Esophagus muscularis mucosa (tissue), 4 donors: Measurements from ENCODE around the gene NSD1. TPM values are rescaled to one million over a fixed set of nuclear protein-coding genes. Genes with fewer than 3 reads are reported as not detected.

Experiments
- DNase-seq: peaks from one replicate; pipeline ENCODE4 v3.0.0-alpha.2; 2017; ENCODE audit errors: extremely low spot score
- H3K27ac ChIP-seq, 4 donors: fragments of 200-600 bp; sonication (generic); replicated peaks in 1 of 4; 1 replicate in 3 of 4; 2 replicates in 1 of 4; pipeline ENCODE4 v1.5.1; 2016 to 2019; ENCODE audit warnings: mild to moderate bottlenecking in 1 of 4
- H3K27me3 ChIP-seq, 4 donors: fragments of 200-600 bp; sonication (generic); one replicate each; pipeline versions ENCODE4 v1.5.1 to v1.6.0; 2016 to 2019
- H3K36me3 ChIP-seq, 4 donors: fragments of 200-600 bp; sonication (generic); one replicate each; pipeline ENCODE4 v1.5.1; 2016 to 2019
- H3K4me1 ChIP-seq, 4 donors: fragments of 200-600 bp; sonication (generic); one replicate each; pipeline ENCODE4 v1.5.1; 2016 to 2019
- H3K4me3 ChIP-seq, 4 donors: fragments of 200-600 bp; sonication (generic); 1 replicate in 2 of 4; 2 replicates in 2 of 4; pipeline ENCODE4 v1.5.1; 2016 to 2019; ENCODE audit warnings: mild to moderate bottlenecking in 4 of 4, moderate library complexity in 1 of 4
- H3K9me3 ChIP-seq, 4 donors: fragments of 200-600 bp; sonication (generic); 1 replicate in 3 of 4; 2 replicates in 1 of 4; pipeline ENCODE4 v1.5.1; 2016 to 2019
- EP300 ChIP-seq: sonication (generic); formaldehyde crosslinking; IDR thresholded peaks from one replicate; pipeline ENCODE4 v1.6.1; 2017; ENCODE audit warnings: antibody characterized with exemption
- POLR2A ChIP-seq: fragments of 450-650 bp; IDR thresholded peaks from one replicate; pipeline ENCODE4 v1.6.1; 2017; ENCODE audit warnings: antibody characterized with exemption, moderate library complexity, mild to moderate bottlenecking, low read depth
- POLR2AphosphoS5 ChIP-seq, 2 donors: sonication (generic); formaldehyde crosslinking; IDR thresholded peaks; one replicate each; pipeline ENCODE4 v1.6.1; 2017; ENCODE audit warnings: antibody characterized with exemption in 2 of 2
- WGBS: methylation state at CpG from one replicate; pipeline ENCODE4 v1.1.5; 2018; 5-methylcytosine and 5-hydroxymethylcytosine counted together
- intact Hi-C: fragments of 100-400 bp; cut with DNase I; formaldehyde crosslinking; loops from one replicate; pipeline ENCODE4 v1.15.1; 2023
- total RNA-seq, 4 donors: library from RNA; depleted of rRNA; stranded (reverse); fragments of >200 nt; gene quantifications; one replicate each; pipeline versions ENCODE4 v1.1.0 to v1.2.1, GENCODE V29; 2016
- TF ChIP-seq, protein P1 (sequence below), 3 experiments: fragments of 200-600 bp in 2 of 3; fragments of 450-650 bp in 1 of 3; sonication (generic) in 2 of 3; IDR thresholded peaks; one replicate each; pipeline ENCODE4 v1.5.1; 2017 to 2019; ENCODE audit warnings: antibody characterized with exemption in 3 of 3, mild to moderate bottlenecking in 2 of 3, moderate library complexity in 1 of 3

The NSD1 gene
- total RNA-seq, 4 donors from 2014 or later = 35.1 to 47.9 (median 43.7) TPM

DNA sequence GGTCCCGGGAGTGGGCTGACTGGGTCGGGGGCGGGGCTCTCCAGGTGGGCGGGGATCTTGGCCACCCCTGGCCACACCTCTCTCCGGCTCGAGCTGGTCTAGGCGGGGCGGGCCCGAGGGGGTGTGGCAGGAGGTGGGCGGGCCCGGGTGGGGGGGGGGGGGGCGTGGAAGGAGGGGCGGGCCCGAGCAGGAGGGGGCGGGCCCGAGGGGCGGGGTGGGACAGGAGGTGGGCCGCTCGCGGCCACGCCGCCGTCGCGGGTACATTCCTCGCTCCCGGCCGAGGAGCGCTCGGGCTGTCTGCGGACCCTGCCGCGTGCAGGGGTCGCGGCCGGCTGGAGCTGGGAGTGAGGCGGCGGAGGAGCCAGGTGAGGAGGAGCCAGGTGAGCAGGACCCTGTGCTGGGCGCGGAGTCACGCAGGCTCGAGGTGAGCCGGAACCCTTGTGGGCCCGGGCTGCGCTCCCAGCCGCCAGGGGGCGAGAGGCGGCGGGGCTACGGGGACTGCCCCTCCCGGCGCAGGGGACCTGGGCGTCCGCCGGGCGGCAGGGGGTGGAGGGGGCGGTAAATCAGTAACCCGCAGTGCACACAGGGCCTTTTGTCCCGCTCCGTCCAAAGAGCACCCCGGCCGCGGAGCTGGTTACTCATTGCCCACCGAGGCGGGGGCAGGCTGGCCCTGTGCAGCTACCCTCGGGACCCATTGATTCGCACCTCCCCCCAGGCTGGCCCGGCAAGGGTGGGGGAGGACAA, 46.7 kb upstream of the NSD1 start, which contains the start of gene FGFR4:
Gene FGFR4 (plus strand): TSS at position 262 of the 744 bp plus-strand sequence. CDS start 2,688 bp downstream, outside the sequence.
- Histone ChIP-seq H3K9me3 (no peaks in the 10 kb centered on the region), H3K27me3 (peaks cover 0 to 80% (median 11%) of the 10 kb centered on the region in 4 donors), H3K4me3 (peak within 1 kb of the TSS; percentile 47 to 60 (median 50)), H3K4me1 (peaks cover 14 to 33% (median 27%) of the 10 kb centered on the region in 4 donors), H3K36me3 (no peaks in the 10 kb centered on the region), H3K27ac (no peak within 1 kb of the TSS)
- TF ChIP-seq, protein P1, sequence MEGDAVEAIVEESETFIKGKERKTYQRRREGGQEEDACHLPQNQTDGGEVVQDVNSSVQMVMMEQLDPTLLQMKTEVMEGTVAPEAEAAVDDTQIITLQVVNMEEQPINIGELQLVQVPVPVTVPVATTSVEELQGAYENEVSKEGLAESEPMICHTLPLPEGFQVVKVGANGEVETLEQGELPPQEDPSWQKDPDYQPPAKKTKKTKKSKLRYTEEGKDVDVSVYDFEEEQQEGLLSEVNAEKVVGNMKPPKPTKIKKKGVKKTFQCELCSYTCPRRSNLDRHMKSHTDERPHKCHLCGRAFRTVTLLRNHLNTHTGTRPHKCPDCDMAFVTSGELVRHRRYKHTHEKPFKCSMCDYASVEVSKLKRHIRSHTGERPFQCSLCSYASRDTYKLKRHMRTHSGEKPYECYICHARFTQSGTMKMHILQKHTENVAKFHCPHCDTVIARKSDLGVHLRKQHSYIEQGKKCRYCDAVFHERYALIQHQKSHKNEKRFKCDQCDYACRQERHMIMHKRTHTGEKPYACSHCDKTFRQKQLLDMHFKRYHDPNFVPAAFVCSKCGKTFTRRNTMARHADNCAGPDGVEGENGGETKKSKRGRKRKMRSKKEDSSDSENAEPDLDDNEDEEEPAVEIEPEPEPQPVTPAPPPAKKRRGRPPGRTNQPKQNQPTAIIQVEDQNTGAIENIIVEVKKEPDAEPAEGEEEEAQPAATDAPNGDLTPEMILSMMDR (IDR thresholded peaks at IDR 0.05) = peak in 2 of 3 experiments; percentile 41 to 65
- TF ChIP-seq EP300 = no peak
- no peak for TF ChIP-seq POLR2A
- 3% methylated on average over 14 of the region's 68 CpGs for WGBS
- DNase-seq = no peak
- intact Hi-C loops = no loop called here

DNA sequence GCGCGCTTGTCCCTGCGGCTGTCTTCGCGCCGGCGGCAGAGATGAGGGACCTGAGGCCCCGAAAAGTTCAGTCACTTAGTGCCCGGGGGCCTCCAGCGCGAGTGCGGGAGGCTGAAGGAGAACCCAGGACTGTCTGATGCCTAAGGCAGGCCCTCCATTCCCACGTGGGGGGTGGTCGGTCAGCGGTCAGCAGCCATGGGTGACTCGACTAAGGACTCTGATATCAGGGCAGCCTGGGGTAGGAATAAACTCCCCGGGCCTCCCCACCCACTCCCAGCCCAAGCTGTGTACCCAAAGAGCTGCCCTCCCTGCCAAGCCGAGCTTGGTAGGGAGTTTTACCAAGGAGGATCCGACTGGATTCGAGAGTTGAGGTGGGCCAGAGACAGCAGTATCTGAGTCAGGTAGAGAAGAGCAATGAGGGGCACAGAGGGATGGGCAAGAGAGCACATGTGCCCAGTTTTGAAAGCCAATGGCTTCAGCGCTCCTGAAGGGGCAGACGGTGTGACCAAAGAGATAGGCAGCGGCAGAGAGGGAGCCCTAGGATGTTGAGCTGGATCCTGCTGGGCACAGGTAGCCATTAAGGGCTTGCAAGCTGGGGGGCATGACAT, 46.1 kb upstream of the NSD1 start:
- Histone ChIP-seq H3K4me3 (peak overlapping the region; percentile 47 to 60 (median 50)), H3K36me3 (no peaks in the 10 kb centered on the region), H3K4me1 (peaks cover 14 to 33% (median 27%) of the 10 kb centered on the region in 4 donors), H3K27me3 (peaks cover 0 to 83% (median 11%) of the 10 kb centered on the region in 4 donors), H3K27ac (no peak overlapping the region), H3K9me3 (no peaks in the 10 kb centered on the region)
- WGBS = 71% methylated on average over 6 of the region's 23 CpGs
- intact Hi-C loops = no loop called here
- DNase-seq = no peak
- TF ChIP-seq POLR2A = no peak
- TF ChIP-seq EP300 = no peak
- TF ChIP-seq, protein P1 (IDR thresholded peaks at IDR 0.05) = no peak

DNA sequence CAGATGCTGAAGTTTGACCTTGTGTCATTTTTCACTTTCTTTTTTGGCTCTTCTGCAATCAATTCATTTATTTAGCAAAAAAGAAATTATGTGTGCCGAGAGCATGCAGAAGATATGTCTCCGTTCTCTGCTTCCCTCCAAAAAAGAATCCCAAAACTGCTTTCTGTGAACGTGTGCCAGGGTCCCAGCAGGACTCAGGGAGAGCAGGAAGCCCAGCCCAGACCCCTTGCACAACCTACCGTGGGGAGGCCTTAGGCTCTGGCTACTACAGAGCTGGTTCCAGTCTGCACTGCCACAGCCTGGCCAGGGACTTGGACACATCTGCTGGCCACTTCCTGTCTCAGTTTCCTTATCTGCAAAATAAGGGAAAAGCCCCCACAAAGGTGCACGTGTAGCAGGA, 44.4 kb upstream of the NSD1 start:
- H3K27me3 ChIP-seq = peaks cover 0 to 76% (median 11%) of the 10 kb centered on the region in 4 donors
- no peak overlapping the region for H3K27ac ChIP-seq

DNA sequence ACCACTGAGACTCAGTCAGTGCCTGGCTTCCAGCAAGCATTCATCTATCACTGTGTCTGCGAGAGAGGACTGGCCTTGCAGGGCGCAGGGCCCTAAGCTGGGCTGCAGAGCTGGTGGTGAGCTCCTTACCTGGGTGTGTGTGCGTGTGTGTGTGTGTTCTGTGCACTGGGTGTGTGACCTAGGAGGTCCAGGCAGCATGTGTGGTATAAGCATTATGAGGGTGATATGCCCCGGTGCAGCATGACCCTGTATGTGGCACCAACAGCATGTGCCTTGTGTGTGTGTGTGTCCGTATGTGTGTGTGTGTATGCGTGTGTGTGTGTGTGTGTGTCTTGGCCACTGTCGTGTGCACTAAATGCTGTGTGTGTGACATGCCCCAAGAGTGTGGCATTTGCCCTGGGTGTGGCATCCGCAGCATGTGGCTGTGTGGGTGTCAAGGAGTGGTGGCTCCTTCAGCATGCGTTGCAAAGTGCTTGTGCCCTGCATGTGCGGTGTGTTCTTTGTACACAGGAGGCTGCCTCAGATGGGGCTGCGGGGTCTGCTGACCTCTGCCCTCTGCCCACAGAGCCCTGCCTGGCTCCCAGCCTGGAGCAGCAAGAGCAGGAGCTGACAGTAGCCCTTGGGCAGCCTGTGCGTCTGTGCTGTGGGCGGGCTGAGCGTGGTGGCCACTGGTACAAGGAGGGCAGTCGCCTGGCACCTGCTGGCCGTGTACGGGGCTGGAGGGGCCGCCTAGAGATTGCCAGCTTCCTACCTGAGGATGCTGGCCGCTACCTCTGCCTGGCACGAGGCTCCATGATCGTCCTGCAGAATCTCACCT, 43.5 kb upstream of the NSD1 start:
- Histone ChIP-seq H3K27ac (peak overlapping the region in 1 of 4 donors; percentile 36), H3K36me3 (no peaks in the 10 kb centered on the region), H3K4me3 (no peak overlapping the region), H3K27me3 (peaks cover 0 to 74% (median 11%) of the 10 kb centered on the region in 4 donors), H3K9me3 (no peaks in the 10 kb centered on the region), H3K4me1 (peaks cover 14 to 47% (median 43%) of the 10 kb centered on the region in 4 donors)
- TF ChIP-seq POLR2AphosphoS5 (IDR thresholded peaks at IDR 0.05) (no peak), EP300 (no peak), POLR2A (no peak)
- TF ChIP-seq, protein P1 (IDR thresholded peaks at IDR 0.05) = no peak
- 85% methylated on average over 15 of the region's 21 CpGs for WGBS
- intact Hi-C loops = no loop called here
- no peak for DNase-seq

More for the DNA sequence above, 44.4 kb upstream of the NSD1 start:
- H3K36me3 ChIP-seq = no peaks in the 10 kb centered on the region
- WGBS = 56% methylated on average over 3 of the region's 5 CpGs
- intact Hi-C loops = no loop called here
- H3K4me3 ChIP-seq = no peak overlapping the region
- TF ChIP-seq POLR2AphosphoS5 (IDR thresholded peaks at IDR 0.05) = no peak
- no peak for TF ChIP-seq POLR2A
- TF ChIP-seq, protein P1 (IDR thresholded peaks at IDR 0.05) = no peak
- no peak for TF ChIP-seq EP300
- no peak for DNase-seq
- H3K4me1 ChIP-seq = peaks cover 14 to 39% (median 34%) of the 10 kb centered on the region in 4 donors
- no peaks in the 10 kb centered on the region for H3K9me3 ChIP-seq
